ENCODE results near the gene SRGAP2C.
A peak's percentile ranks its signal among the peaks of the same experiment; 100 is the strongest.
"Not testable (repeated sequence)": the region's sequence is repeated elsewhere in the genome, so short reads cannot be mapped to it uniquely, and the experiment has no call there.

Gene SRGAP2C

DNA sequence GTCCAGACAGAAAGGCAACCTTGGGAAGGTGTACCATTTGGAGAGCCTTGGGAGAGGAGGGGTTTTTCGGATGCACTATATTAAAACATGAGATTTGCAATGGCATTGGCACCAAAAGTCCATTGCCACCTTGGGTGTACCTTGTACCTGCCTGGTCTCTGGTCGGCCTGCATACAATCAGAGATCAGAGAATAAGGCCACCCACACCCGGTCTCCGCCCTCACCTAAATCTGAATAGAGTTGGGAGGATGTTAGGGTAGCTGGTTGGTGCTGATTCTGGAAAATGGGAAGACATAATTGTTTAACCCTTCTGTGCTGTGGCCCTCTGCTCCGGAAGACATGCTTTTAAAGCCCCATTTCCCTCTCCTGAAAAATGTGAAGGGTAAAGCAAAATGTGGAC is 3.1 kb downstream of the SRGAP2C start:
- DNase-seq: not testable (repeated sequence)

- DNase-seq: not testable (repeated sequence)
These were observed 7.7 kb downstream of the SRGAP2C start for GRCh38 chr1:121192512-121192911.

DNA sequence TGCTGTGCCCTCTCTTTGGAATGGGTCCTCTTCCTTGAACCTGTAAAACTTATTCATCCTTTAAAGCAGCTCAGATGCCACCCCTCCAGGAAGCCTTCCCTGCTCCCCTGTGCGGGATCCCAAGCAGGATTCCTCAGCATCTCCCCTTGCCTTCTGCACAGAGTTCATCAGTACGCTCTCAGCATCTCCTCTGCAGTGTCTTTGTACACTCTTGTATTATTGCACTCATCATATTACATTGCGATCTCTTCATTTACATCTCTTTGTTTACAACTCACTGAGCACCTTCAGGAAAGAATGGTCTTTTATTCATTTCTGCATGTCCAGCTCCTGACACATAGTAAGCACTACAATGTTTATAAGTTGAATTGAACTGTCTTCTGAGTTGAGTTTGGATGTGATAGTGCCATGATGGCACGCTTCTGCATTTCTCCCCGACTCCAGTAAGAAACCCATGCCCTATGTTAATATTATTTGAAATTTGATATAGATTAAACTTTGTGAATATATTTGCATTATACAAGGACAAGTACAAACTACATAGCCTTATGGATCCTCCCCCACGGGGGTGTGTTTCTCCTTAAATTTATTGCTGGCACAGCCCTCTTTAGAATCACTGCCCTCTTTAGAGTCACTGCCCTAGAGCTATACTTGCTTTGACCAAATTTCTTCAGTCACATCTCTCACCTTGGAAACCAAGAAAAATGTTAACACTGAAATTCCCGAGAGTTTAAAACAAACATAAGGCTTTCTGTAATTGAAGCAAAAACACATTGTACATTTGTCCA is 12.5 kb downstream of the SRGAP2C start:
- not testable (repeated sequence) for DNase-seq

DNA sequence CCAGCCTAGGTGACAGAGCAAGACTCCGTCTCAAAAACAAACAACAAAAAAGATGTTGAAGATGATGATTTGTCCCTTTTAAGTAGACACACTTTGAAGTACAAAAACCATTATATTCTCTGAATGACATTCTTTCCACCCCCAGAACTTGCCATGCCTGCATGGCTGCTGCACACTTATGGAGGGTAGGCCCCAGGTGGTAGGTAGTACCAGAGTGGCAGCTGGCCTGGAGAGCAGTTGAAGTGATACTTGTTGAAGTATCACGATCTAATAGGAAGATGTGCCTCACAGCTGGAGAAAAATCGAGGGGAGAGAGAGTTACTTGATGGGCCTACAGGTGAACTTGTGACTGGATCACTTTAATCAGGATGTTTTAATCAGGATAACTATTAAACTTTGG is 15.0 kb downstream of the SRGAP2C start:
- DNase-seq: not testable (repeated sequence)

DNA sequence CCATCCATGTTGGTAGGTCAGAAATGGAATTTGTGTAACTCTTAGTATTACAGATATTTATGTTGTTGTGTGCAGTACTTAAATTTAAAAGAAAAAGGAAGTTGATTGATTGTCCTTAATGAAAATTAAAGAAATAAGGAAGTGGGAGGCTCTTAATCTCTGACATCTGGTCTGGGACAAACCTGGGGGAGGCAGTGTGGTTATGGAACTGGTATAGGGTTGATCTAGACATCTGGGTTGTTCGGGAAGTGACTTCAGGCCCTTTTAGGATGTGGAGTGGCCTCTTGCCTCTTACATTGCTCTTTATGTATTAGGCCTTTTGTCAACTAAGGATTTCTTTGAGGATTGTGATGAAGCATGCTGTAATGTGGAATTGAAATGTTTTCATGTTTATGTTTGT is 15.5 kb downstream of the SRGAP2C start:
- DNase-seq: not testable (repeated sequence)

GRCh38 chr1:121200985-121201981 is 16.5 kb downstream of the SRGAP2C start:
- DNase-seq: not testable (repeated sequence)

- DNase-seq: not testable (repeated sequence)
These were observed 18.2 kb downstream of the SRGAP2C start for GRCh38 chr1:121202986-121203385.

- not testable (repeated sequence) for DNase-seq
These were observed 21.3 kb downstream of the SRGAP2C start for GRCh38 chr1:121205786-121206711.

GRCh38 chr1:121207328-121207727 is 22.6 kb downstream of the SRGAP2C start:
- not testable (repeated sequence) for DNase-seq

DNA sequence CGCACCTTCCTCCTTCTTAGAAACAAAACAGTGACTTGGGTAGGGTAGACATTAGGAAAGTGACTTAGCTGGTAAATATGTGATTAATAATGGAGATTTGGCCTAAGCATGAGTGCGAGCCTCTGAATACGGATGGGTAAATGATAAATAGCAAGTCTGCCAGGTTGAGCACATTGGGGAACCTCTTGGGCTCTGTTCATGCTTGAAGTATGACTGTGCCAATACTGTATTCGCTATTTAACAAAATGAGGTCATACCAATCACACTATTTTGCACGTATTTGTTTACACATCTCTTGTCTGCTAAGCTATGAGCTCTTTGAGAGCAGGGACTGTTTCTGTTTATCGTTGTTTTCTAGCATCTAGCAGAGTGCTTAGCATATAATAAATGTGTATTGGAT is 23.6 kb downstream of the SRGAP2C start:
- not testable (repeated sequence) for DNase-seq

DNA sequence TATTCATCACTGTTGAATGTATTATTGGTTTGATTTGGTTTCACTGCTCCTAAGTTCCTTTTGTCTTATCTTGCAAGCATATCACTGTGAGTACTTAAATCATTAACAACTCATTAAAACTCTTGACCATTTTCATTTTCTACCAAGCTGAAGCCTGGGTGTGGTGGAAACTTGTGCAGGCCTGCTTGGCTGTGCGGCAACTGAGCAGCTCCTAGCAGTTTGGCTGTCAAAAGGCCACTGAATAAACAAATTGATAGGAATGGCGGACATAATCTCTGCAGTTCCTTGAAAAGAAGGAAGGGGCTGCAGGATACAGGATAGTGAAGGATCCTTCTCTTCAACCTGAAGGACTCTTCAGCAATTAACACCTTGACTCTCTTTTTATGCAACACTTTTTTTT is 26.0 kb downstream of the SRGAP2C start:
- not testable (repeated sequence) for DNase-seq

GRCh38 chr1:121213491-121213890 is 28.7 kb downstream of the SRGAP2C start:
- not testable (repeated sequence) for DNase-seq

DNA sequence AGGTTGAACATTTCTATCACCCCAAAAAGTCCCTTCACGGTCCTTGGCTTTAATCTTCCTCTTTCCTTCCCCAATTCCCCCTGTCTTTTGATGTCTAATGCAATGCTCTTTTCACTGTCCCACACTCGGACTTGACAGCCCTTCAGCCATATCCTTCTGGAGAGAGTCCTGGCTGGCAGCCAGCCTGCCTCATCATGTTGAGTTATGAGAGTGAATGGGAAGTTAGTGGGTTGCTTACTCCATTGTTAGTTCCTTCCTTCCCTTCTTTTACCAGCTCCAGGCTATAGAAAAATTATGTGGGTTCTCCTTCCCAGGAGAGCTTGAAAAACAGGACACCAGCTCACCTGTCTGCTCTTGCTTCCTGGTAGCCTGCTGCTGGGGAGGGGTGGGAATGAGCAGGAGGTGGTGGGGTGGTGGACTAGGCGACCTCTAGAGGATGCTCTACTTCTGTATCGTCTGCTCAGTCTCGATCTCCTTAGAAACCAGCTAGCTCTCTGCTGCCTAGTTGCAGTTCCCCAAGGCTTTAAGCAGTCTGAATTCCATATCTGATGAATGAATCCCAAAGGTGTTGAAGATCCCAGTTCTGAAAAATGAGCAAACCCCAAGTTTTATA is 29.9 kb downstream of the SRGAP2C start:
- not testable (repeated sequence) for DNase-seq

DNA sequence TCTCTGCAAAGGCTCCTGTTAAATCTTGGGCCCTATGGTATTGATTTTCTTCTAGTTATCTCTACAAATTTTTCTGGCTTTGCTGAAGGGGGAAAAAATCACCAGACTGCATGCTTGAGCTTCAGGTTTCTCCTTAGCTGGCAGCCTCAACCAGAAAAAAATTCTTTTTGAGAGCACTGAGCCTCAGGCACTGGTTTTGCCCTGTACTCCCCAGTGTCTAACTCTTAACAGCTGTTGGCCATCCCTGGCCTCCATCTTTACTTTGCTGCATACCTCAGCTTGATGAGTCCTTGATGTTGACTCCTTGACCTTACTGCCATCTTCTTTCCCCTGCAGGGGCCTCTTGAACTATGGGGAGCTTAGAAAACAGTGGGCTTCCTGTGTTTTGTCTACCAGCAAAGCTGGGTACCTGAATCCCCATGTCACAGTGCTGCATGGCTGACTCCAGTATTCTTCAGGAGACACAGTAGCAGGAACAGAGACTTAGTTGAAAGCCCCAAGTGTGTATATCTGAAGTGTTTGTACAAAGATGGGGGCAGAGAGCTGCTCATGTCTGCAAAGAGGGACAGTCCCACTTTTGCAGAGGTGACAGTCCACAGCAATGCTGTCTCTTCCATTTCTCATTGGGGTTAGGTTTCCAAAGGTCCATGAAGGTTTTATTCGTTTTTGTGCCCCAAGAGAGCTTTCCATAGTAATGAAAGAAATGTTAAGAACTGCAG is 31.1 kb downstream of the SRGAP2C start:
- not testable (repeated sequence) for DNase-seq

DNA sequence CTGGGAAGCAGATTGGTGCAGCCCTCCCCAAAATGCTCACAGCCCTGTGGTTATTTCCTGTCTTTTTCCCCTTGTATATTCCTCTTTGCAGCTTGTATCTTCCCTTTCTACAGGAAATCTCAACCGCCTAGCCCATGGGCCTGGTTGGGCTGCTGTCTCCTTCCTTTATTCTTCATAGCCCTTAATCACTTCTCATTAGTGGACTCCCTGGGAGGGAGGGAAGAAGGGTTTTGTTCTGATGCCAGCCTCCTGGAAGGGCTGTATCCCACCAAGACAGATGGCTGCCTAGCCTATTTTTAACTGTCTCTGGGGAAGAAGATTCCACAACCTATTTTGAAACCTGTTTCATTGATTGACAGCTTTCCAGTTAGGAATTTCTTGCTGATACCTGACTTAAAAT is 31.9 kb downstream of the SRGAP2C start:
- not testable (repeated sequence) for DNase-seq

- DNase-seq: peak; percentile 47
These were observed 37.0 kb downstream of the SRGAP2C start for GRCh38 chr1:121221770-121222169.

DNA sequence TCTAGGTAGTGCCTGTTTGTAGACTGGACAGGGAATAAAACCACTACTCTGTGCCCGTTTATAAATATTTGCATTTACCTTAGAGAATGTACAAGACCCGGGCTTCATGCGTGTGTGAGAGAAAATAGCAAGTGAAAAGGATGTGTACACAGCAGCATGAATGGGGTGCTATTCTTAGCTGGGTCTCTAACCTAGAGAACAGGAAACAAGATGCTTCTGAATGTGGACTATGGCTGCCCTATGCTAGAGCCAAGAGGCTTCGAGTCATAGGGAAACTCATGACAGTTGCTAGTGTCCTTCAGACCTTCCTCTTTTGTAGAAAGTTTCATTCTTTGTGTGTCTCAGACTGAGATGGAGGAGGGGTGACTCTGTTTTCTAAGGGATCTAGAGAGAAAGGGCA is 39.9 kb downstream of the SRGAP2C start:
- not testable (repeated sequence) for DNase-seq

GRCh38 chr1:121226295-121226904 is 41.6 kb downstream of the SRGAP2C start:
- not testable (repeated sequence) for DNase-seq

GRCh38 chr1:121226925-121227324 is 42.1 kb downstream of the SRGAP2C start:
- not testable (repeated sequence) for DNase-seq

DNA sequence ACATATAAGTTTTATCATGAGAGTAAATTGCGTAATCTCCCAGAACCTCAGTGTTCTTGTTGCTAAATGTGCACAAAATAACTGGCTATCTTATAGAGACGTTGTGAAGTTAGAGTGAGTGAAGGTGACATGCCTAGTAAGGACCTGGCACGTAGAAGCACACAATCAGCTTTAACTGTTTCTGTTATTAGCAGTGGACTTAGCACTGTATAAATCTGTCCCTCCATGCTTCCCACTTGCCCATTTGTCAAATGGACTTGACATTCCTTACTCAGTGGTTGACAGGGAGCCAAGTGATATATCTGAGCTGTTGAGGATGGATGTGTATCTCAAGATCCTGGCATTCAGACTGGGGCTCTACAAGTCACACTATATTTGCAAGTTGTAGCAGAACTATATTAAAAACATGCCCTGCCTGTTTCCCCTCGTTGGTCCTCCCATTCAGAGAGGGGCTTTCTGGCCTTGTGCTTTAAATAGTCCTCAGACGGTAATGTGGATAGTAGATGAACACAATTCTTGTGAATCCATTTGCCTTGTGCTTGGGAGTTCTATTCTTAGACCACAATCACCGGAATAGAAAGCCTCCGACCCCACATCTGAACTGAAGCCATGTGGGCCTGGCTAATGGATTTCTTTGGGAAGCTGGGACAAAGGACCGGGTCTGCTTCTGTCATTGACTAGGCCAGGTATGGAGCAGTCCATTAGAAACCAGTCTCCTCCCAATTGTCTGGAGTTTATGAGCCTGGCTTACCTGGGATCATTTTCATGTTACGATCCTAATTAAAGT is 43.0 kb downstream of the SRGAP2C start:
- not testable (repeated sequence) for DNase-seq
